ENCODE measurements around the gene TCP10L. TPM values are rescaled to one million over a fixed set of nuclear protein-coding genes. Genes with fewer than 3 reads are reported as not detected.
"Not testable (repeated sequence)": the region's sequence is repeated elsewhere in the genome, so short reads cannot be mapped to it uniquely, and the experiment has no call there.

TCP10L gene
- polyA plus RNA-seq, 3 donors = 0.28 to 0.40 TPM; not detected in 1

GRCh38 chr21:32562915-32563314 lies 22.4 kb downstream of the TCP10L start:
- WGBS, 3 donors = 92 to 96% (median 95%) methylated on average over 2 of the region's 2 CpGs
- H3K27ac ChIP-seq (ENCODE audit: low read depth, low read length) = no peak overlapping the region

- 51 to 64% (median 57%) methylated on average over 5 of the region's 5 CpGs for WGBS, 3 donors
- no peak overlapping the region for H3K27ac ChIP-seq (ENCODE audit: low read depth, low read length)
Measured at GRCh38 chr21:32562426-32562825, 22.9 kb downstream of the TCP10L start.

DNA sequence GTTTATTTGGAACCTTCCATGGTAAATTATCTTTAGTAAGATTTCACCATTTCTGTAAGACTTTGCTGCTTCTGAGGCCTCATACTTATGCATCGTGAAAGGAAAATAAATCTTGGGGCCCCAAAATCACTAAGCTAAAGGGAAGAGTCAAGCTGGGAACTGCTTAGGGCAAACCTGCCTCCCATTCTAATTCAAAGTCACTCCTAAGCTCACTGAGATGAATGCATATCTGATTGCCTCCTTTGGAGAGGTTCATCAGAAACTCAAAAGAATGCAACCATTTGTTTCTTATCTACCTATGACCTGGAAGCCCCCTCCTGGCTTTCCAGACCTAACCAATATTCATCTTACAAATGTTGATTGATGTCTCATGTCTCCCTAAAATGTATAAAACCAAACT lies 23.8 kb downstream of the TCP10L start:
- 76 to 91% (median 89%) methylated on average over 1 of the region's 1 CpG for WGBS, 3 donors
- not testable (repeated sequence) for H3K27ac ChIP-seq (ENCODE audit: low read depth, low read length)

DNA sequence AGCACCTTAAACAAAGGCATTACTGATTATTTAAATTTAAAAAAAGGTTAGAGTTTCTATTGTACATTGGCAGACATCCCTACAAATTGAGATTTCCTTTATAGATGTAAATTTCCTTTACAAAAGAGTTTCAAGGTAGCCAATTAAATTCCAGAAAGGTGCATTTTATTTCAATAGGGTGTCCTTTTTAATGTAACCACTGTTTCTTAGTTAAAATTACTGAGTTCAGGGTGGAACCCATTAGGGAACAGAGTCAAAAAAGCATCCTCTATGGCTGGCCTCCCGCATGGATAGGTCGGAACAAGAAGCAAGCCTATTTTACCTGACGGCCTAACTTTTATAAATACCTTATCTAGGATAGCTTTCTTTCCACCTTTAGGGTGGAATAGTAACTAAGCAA lies 24.4 kb downstream of the TCP10L start:
- no peak overlapping the region for H3K27ac ChIP-seq (ENCODE audit: low read depth, low read length)
- 93 to 97% (median 96%) methylated on average over 3 of the region's 3 CpGs for WGBS, 3 donors

GRCh38 chr21:32559006-32559610 lies 26.2 kb downstream of the TCP10L start:
- WGBS, 3 donors = 89 to 90% (median 89%) methylated on average over 6 of the region's 6 CpGs
- no peak overlapping the region for H3K27ac ChIP-seq (ENCODE audit: low read depth, low read length)

- WGBS, 3 donors = 83 to 91% (median 90%) methylated on average over 3 of the region's 3 CpGs
- no peak overlapping the region for H3K27ac ChIP-seq (ENCODE audit: low read depth, low read length)
Measured at GRCh38 chr21:32558106-32558505, 27.2 kb downstream of the TCP10L start.

DNA sequence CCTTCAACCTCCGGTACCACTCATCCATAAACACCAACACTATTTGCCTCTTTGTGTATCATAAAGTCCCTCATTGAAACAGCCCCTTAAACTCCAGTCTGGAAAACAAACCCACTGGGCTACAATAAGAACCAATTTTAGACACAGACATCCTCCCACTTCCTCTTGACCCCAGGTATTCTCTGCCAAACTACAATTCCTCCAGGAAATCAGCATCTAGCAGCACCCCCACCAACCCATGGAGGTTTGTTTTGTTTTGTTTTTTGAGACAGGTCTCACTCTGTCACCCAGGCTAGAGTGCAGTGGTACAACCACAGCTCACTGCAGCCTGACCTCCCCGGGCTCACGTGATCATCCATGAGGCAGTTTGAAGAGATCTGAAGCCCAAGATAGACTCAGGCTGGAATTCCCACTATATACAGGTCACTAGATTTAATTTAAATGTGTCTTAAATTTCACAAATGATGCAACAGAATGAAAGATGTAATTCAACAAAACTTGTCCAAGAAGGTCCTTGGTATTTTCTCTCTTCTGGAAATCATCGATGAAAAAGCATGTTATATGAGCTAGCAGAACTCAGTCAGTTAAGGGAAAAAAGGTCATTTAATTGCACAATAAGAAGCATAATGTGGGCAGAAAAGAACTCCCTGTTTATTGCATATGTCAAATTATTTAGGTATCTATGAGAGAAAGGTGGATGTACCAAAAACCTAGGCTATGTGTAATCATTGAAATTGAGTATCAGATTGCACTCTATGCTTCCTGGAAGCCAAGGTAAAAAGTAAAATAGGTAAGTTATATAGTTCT lies 30.3 kb downstream of the TCP10L start:
- 88 to 94% (median 89%) methylated on average over 4 of the region's 4 CpGs for WGBS, 3 donors
- H3K27ac ChIP-seq (ENCODE audit: low read depth, low read length) = no peak overlapping the region

GRCh38 chr21:32549886-32550285 lies 35.4 kb downstream of the TCP10L start:
- H3K27ac ChIP-seq (ENCODE audit: low read depth, low read length) = no peak overlapping the region
- WGBS, 3 donors = 63 to 92% (median 89%) methylated on average over 3 of the region's 3 CpGs

DNA sequence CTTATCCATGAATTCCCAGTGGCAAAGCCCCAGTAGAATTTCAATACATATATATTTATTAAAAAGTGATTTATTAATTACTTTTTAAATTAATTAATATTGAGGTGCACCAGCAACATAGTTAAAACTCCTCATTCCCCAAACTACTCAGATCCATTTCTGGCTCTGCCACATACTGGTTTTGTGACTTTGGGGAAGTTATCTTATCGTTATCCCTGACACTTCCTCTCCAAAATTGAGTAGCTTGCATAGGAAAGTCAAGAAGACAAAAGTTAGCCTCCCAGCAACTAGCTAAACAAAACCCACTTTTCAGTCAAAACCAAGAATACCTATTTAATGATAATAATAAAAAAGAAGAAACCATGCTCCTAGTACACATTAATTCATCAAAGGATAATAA lies 35.9 kb downstream of the TCP10L start:
- no peak overlapping the region for H3K27ac ChIP-seq (ENCODE audit: low read depth, low read length)
- 45 to 60% (median 46%) methylated on average over 1 of the region's 1 CpG for WGBS, 3 donors

GRCh38 chr21:32548978-32549377 lies 36.3 kb downstream of the TCP10L start:
- 62 to 86% (median 62%) methylated on average over 8 of the region's 8 CpGs for WGBS, 3 donors
- H3K27ac ChIP-seq (ENCODE audit: low read depth, low read length) = no peak overlapping the region

DNA sequence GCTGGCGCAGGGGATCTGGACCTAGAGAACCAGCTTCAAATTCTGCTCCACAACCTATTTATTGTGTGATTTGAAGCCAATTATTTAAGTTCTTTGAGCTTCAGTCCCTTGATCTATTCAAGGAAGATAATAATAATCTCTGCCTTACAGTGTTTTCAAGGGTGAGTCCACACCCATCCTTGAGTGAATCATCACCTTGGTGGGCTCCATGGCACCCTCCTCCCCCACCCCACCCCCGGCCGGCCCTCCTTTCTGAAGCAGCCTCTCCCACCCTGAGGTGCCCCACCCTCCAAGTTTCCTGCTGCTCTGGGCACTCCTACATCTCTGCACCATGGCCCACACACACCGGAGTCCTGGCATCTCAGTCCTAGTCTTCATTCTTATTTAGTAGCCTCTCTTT lies 38.3 kb downstream of the TCP10L start:
- no peak overlapping the region for H3K27ac ChIP-seq (ENCODE audit: low read depth, low read length)
- 77 to 95% (median 87%) methylated on average over 4 of the region's 4 CpGs for WGBS, 3 donors

- H3K27ac ChIP-seq (ENCODE audit: low read depth, low read length) = no peak overlapping the region
- 78 to 88% (median 82%) methylated on average over 6 of the region's 6 CpGs for WGBS, 3 donors
Measured at GRCh38 chr21:32545948-32546441, 39.3 kb downstream of the TCP10L start.

DNA sequence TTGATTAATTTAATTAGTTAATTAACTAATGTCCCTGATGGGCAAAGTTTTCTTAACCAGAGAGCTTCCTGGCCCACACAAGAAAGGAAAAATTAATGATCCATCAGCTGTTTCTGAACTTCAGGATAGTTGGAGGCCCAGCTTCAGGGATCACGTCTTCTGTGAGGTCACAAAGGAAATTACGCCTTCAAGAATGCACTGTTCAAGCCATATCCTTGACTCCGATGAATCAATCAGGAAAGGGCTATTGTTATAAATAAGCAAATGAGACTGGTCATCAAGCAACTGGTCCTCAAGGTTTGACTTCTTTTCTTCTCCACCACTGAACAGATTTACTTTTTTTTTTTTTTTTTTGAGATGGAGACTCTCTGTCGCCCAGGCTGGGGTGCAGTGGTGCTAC lies 40.6 kb downstream of the TCP10L start:
- H3K27ac ChIP-seq (ENCODE audit: low read depth, low read length) = no peak overlapping the region
- 88 to 92% (median 90%) methylated on average over 4 of the region's 4 CpGs for WGBS, 3 donors

- no peak overlapping the region for H3K27ac ChIP-seq (ENCODE audit: low read depth, low read length)
- WGBS, 3 donors = 75 to 91% (median 75%) methylated on average over 3 of the region's 3 CpGs
Measured at GRCh38 chr21:32543975-32544374, 41.3 kb downstream of the TCP10L start.

GRCh38 chr21:32543056-32543455 lies 42.3 kb downstream of the TCP10L start:
- H3K27ac ChIP-seq (ENCODE audit: low read depth, low read length) = not testable (repeated sequence)
- WGBS, 3 donors = 88 to 100% (median 92%) methylated on average over 1 to 2 of the region's 2 CpGs

GRCh38 chr21:32539378-32539777 lies 45.9 kb downstream of the TCP10L start:
- no peak overlapping the region for H3K27ac ChIP-seq (ENCODE audit: low read depth, low read length)
- WGBS, 3 donors = 87 to 93% (median 92%) methylated on average over 6 of the region's 6 CpGs

GRCh38 chr21:32538147-32538792 lies 47.1 kb downstream of the TCP10L start:
- WGBS, 3 donors = 76 to 85% (median 80%) methylated on average over 11 of the region's 11 CpGs
- H3K27ac ChIP-seq (ENCODE audit: low read depth, low read length) = no peak overlapping the region

DNA sequence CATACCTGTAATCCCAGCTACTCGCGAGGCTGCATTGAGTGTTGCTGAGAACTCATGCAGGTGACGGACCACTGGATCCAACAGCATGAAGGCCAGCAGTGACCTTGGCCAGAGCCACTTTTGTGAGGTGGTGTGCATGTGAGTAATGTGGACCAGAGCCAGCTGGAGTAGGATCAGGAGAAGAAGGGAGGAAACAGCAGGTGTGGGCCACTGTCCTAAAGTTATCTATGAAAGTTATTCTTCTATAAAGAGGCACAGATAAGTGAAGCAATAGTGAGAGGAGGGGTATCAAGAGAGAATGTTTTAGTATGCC lies 47.8 kb downstream of the TCP10L start:
- no peak overlapping the region for H3K27ac ChIP-seq (ENCODE audit: low read depth, low read length)
- 57 to 95% (median 93%) methylated on average over 3 of the region's 3 CpGs for WGBS, 3 donors

DNA sequence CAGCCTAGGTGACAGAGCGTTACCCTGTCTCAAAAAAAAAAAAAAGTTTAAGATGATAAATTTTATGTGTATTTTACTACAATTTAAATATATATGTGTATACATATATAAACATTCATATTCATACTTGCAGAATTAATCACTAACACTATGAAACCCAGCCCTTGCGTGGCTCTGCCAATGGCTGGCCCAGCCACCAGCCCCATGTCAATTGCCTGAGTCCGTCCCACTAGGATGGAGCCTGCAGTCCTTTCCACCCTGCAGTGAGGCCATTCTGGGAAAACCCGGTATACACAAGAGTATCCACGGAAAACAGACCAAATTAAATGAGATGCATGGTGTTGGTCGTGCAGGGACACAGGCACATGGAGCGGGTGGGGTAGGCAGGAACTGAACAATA lies 49.7 kb downstream of the TCP10L start:
- 94 to 97% (median 95%) methylated on average over 7 of the region's 7 CpGs for WGBS, 3 donors

More for the DNA sequence above, 49.7 kb downstream of the TCP10L start:
- H3K27ac ChIP-seq (ENCODE audit: low read depth, low read length) = no peak overlapping the region
